ENCODE results near the gene ACRV1.
"Not testable (repeated sequence)": the region's sequence is repeated elsewhere in the genome, so short reads cannot be mapped to it uniquely, and the experiment has no call there.

ACRV1 gene

GRCh38 chr11:125680747-125681146, at the start of gene ACRV1:
ACRV1 (minus strand) TSS chr11:125680847; CDS start chr11:125680780, 67 bp downstream.
- DNase-seq (ENCODE audit: low read depth), result no peak

DNA sequence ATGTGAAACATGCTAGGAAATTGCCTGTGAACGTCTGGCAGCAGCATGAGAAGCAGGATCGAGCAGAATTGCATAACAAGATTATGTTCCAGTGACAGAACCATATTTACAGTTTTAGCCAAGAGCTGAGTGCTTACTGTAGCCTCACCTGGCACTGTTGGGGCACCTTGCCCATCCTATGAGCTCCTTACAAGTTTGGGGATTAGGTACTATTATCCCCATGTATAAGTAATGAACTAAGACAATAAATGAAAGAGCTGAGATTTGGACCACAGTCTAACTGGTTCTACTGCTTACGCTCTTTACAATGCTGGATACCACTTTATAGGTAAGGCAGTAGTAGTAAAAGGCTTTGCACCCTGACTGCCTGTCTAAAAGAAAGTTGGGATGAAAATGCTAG, 48.3 kb upstream of the ACRV1 start:
- DNase-seq (ENCODE audit: low read depth), result no peak

GRCh38 chr11:125724125-125724524, 43.5 kb upstream of the ACRV1 start:
- peak; percentile 11 for DNase-seq (ENCODE audit: low read depth)

DNA sequence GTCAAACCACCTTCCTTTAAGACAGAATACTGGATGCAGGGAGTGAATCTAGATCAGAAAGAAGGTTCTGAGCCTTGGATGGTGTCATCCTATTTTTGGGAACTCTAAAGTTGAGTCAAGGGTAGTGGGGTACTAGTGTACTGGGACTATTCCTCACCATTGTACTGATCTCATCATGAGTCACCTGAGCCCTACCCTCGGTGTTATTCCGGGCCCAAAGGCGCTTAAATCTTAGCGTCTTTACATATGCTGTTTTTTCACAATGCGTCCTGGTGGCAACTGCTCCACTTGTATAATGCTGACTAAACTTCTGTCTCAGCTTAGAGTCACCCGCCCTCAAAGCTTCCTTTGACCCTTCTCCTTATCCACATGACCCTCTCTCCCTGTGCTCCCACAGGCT, 40.1 kb upstream of the ACRV1 start:
- no peak for DNase-seq (ENCODE audit: low read depth)

GRCh38 chr11:125704686-125705085, 24.0 kb upstream of the ACRV1 start:
- not testable (repeated sequence) for DNase-seq (ENCODE audit: low read depth)

- DNase-seq (ENCODE audit: low read depth), result no peak
Measured at GRCh38 chr11:125701858-125702621, 21.4 kb upstream of the ACRV1 start.

DNA sequence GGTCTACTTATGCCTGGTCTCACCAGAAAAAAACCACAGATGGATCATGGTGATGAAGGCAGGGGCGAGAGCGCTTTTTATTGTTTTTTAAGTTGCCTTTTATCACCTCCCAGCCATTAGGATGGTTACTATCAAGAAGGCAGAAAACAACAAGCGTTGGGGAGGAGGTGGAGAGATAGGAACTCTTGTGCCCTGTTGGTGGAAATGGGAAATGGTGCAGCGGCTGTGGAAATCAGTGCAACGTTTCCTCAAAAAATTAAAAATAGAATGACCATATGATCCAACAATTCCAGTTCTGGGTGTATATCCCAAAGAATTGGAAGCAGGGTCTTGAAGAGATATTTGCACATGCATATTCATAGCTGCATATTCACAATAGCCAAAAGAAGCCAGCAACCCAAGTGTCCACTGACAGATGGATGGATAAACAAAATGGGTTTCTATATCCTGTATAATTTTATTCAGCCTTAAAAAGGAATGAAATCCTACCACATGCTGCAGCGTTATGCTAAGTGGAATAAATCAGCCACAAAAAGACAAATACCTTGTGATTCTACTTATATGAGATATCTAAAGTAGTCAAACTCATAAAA, 20.5 kb upstream of the ACRV1 start:
- no peak for DNase-seq (ENCODE audit: low read depth)

- DNase-seq (ENCODE audit: low read depth), result no peak
Measured at GRCh38 chr11:125694951-125695350, 14.3 kb upstream of the ACRV1 start.

- DNase-seq (ENCODE audit: low read depth), result no peak
Measured at GRCh38 chr11:125692887-125693286, 12.2 kb upstream of the ACRV1 start.

- DNase-seq (ENCODE audit: low read depth), result no peak
Measured at GRCh38 chr11:125690006-125690405, 9.4 kb upstream of the ACRV1 start.

GRCh38 chr11:125689274-125689859, 8.7 kb upstream of the ACRV1 start:
- DNase-seq (ENCODE audit: low read depth), result no peak

- no peak for DNase-seq (ENCODE audit: low read depth)
Measured at GRCh38 chr11:125688632-125689031, 8.0 kb upstream of the ACRV1 start.

- no peak for DNase-seq (ENCODE audit: low read depth)
Measured at GRCh38 chr11:125688066-125688465, 7.4 kb upstream of the ACRV1 start.

DNA sequence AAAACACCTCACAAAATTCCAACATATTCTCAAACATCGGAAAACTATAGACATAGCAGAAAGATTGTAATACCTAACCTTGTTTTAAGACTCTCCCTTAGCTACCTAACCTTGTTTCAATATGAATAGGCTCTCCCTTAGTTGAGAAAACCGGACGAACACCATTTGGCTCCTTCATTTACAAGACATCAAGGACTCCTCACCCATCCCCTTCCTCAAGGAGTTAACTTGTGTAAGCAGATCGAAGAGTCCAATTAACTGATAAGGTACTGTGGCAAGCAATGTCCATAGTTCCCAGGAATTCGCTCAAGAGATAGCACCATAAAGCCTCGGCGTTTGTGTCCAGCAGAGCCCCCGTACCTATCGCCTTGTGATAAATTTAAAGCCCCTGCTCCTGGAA, 4.6 kb upstream of the ACRV1 start:
- DNase-seq (ENCODE audit: low read depth), result no peak

GRCh38 chr11:125679837-125680236, 810 bp downstream of the ACRV1 start:
- no peak for DNase-seq (ENCODE audit: low read depth)

DNA sequence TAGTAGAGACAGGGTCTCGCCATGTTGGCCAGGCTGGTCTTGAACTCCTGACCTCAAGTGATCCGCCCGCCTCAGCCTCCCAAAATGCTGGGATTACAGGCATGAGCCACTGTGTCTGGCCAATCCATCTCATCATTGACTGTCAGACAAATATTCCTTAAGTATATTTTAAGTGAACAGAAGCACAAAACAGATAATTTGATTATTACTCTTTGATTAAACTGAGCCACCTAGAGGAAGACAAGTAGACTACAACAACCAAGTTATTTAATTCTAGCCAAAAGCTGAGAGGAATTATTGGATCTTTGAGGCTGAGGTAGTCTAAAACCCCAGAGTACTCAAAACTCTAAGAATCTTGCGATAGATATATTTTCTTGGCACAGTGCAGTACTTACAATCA, 1.2 kb downstream of the ACRV1 start:
- no peak for DNase-seq (ENCODE audit: low read depth)

GRCh38 chr11:125675196-125675595, 5.5 kb downstream of the ACRV1 start:
- peak; percentile 12 for DNase-seq (ENCODE audit: low read depth)

DNA sequence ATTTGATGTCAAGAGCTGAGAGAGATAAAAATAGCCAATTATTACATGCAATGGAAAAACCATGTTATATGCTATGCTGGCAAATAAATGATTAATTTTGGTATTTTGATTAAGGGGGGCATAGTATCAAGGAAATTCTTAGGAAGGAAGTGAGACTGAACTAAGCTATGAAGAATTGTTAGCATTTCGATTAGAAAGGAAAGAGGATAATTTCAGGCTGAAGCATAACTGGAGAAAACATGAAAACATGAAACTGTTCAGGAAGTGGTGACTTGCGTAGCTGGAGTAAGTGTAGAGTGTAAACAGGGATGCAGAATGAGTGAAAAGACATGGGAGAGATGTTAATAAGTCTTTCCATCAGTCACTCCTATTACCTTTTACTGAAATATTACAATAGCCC, 6.4 kb downstream of the ACRV1 start:
- DNase-seq (ENCODE audit: low read depth), result no peak

DNA sequence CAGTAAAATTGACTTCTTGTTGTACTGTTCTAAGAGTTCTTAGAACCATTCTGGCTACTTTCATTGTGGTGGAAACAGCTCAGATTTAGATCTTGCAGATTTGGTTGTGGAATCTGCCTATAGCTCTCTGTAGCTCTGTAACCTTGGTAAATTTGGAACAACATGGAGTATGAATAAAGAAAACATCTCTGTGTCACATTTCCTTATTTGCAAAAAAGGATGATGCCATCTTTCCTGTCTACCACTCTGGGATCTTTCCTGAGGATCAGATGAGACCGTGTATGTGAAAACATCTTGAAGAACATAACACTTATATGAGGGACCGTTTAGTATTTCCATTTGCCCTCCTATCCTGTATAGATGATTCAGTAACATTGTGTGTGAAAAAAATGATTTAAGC, 9.1 kb downstream of the ACRV1 start:
- no peak for DNase-seq (ENCODE audit: low read depth)

- no peak for DNase-seq (ENCODE audit: low read depth)
Measured at GRCh38 chr11:125670172-125670571, 10.5 kb downstream of the ACRV1 start.

- DNase-seq (ENCODE audit: low read depth), result no peak
Measured at GRCh38 chr11:125667151-125667550, 13.5 kb downstream of the ACRV1 start.

GRCh38 chr11:125663910-125664309, 16.7 kb downstream of the ACRV1 start:
- peak; percentile 54 for DNase-seq (ENCODE audit: low read depth)

- DNase-seq (ENCODE audit: low read depth), result no peak
Measured at GRCh38 chr11:125662689-125663088, 18.0 kb downstream of the ACRV1 start.

Measured in amniotic epithelial cell (primary cell).